ENCODE results near the gene HAPLN3.

HAPLN3 gene

GRCh38 chr15:88894348-88894818 lies 961 bp downstream of the HAPLN3 start:
- no peak for DNase-seq (ENCODE audit: low spot score)

DNA sequence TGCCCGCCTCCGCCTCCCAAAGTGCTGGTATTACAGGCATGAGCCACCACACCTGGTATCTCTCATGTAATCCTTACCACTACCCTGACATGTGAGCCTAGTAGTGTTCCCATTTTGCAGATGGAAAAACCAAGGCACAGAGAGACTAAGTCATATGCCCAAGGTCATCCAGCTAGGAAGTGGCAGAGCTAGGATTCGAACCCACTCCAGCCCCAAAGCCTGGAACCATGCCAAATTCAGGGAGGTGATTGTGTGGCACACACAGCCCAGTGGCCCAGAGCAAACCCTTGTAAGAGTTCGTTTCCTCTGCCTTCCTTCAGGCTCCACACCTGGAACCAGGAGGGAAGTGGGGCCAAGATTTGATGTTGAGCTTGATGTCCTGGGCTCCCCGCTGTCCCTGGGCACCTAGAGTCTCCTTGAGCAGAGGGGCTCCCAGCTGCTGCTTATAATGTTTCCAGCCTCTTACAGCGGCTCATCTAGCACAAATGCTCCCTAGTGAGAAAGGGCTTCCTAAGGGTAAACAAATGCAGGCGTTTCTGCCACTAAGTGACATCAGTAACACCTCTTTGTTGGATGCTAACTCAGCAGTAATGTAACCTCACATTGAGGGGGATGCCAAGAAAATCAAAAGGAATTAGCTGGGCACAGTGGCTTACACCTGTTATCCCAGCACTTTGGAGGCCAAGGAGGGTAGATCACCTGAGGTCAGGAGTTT lies 3.6 kb downstream of the HAPLN3 start:
- no peak for DNase-seq (ENCODE audit: low spot score)

- no peak for DNase-seq (ENCODE audit: low spot score)
These were observed 4.8 kb downstream of the HAPLN3 start for GRCh38 chr15:88890495-88890894.

DNA sequence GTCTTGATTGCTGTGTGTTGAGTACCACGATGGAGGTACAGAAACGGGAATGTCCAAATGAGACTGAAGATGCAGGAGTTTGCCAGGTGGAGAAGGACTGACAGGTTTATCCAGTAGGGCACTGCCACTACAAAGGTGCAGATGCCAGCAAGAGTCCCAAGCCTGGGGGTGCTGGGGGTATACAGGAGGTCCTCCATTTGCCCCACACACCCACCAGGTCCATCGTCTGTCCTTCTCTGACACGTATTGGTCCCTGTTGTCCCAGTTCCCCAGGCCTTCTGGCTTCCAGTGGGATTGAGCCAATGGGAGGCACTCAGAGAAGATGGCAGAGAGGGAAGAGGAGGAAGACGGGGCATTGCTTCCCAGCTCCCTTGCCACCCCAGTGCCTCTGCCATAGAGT lies 6.6 kb downstream of the HAPLN3 start:
- no peak for DNase-seq (ENCODE audit: low spot score)

DNA sequence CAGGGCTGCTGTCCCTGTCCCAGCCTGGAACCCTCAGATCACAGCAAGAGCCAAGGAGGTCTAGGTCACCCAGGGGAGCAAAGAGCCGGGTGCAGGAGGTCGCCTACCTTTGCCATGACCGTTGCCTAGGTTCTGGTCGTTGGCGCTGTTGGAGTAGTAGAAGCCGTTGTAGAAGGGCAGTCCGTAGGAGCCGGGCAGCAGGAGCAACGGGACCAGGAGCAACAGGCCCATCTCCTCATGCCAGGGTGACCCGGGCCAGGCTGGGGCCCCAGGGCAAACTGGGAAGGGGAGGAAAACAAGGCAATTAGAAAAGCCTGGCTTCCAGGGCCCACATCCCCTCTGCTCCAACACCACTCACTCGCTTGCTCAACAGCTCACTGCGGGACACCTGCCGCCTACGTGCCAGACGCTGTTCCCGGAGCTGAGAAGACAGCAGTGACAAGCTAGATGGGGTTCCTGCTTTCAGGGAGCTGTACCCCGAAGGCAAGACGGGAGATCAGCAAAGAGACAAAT lies 8.2 kb downstream of the HAPLN3 start:
- no peak for DNase-seq (ENCODE audit: low spot score)

DNA sequence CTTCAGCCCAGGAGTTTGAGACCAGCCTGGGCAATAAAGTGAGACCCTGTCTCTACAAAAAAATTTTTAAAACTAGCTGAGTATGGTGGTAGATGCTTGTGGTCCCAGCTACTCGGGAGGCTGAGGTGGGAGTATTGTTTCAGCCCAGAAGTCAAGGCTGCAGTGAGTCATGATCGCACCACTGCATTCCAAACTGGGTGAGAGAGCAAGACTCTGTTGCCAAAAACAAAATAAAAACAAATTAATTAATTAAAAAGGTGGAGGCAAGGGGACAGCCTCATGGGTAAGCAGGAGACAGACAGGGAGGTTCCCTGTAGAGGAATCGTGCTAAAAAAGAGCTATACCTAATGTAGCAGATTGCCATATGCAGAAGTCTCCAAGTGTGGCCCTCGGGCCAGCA lies 12.6 kb downstream of the HAPLN3 start:
- no peak for DNase-seq (ENCODE audit: low spot score)

DNA sequence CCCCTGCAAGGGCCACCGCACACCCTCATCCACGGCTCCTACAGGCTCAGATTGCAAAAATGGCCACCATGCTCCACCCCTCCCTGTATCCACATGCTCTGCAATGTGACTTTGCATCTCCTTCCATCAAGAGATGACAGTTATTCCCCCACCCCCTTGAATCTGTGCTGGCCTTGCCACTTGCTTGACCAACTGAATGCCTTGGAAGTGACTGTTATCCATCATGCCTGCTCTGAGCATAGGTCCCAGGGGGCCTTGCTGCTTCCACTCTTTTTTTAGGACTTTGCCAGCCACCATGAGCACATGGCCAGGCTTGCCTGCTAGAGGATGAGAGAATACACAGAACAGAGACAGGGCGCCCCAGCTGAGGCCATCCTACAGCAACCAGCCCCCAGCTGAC lies 13.6 kb downstream of the HAPLN3 start:
- no peak for DNase-seq (ENCODE audit: low spot score)

DNA sequence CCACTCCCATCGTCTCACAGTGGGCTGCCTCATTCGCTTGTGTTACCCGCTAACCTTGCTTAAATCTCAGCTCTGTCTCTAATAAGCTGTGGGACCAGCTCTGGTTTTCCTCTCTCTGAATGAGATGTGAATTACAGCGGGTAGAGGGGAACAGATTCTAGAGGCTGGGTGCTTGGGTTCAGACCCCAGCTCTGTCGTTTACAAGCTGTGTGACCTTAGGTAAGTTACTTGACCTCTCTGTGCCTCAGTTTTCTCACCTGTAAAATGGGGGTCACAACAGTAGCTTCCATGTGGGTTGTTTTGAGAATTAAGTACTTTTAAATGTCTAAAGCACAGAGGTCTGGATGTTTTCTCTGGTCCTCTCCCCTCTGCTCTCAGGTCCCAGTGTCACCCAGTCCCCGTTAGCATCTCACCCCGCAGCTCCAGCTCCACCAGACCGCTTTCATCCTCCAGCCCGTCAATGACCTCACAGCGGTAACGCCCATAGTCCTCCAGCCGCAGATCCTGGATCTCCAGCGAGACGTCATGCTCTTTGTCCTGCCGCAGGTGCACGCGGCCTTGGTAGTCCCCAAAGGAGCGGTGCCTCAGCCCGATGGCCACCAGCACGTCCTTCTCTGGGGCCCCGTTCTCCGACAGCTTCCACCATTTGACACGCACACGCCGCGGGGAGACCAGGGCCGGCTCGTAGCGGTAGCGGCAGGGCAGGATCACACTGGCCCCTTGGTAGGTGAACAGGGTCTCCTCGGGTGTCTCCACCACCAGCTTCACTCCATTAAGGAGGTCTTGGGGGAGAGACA lies 14.2 kb downstream of the HAPLN3 start:
- DNase-seq (ENCODE audit: low spot score): no peak

DNA sequence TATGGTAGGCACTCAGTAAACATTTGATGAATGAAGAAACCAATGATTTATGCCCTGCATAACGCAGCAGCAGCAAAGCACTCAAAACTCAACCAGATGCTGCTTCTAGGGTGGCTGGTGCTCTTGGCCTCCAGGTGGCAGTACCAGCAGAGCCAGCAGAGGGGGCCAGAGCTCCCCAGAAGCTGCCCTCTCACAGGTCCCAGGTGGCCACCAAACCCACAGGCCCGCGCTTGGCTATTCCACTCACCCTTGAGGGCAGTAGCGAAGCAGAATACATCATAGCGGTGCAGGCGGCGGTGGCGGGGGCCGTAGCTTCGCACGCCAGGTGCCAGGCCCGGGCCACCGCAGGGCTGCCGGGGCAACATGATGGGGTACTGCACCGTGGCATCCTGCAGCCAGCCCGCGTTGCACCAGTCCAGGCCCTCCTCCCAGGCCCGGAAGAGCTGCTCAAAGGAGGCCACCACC lies 16.6 kb downstream of the HAPLN3 start:
- no peak for DNase-seq (ENCODE audit: low spot score)

- no peak for DNase-seq (ENCODE audit: low spot score)
These were observed 17.4 kb downstream of the HAPLN3 start for GRCh38 chr15:88877906-88878305.

- no peak for DNase-seq (ENCODE audit: low spot score)
These were observed 17.9 kb downstream of the HAPLN3 start for GRCh38 chr15:88877415-88877814.

- no peak for DNase-seq (ENCODE audit: low spot score)
These were observed 18.8 kb downstream of the HAPLN3 start for GRCh38 chr15:88876573-88876972.

DNA sequence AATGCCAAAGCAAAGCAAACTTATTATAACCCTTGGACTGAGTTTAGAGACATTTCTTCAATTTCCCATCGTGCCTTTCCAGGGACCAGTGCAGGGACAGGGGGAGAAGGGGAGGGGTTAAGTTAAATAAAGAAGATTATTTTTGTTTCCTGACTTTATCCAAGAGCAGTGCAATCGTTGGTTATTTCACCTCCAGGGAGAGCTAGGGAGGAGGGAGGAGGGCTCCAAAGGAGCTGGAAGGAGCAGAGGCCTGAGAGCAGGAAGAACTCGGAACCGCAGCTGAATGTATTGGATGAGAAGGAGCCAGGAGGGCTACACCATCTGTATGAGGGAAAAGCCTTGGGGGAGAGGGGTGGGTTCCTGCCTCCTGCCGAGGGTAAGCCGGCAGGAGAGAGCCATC lies 20.7 kb downstream of the HAPLN3 start:
- DNase-seq (ENCODE audit: low spot score): no peak

DNA sequence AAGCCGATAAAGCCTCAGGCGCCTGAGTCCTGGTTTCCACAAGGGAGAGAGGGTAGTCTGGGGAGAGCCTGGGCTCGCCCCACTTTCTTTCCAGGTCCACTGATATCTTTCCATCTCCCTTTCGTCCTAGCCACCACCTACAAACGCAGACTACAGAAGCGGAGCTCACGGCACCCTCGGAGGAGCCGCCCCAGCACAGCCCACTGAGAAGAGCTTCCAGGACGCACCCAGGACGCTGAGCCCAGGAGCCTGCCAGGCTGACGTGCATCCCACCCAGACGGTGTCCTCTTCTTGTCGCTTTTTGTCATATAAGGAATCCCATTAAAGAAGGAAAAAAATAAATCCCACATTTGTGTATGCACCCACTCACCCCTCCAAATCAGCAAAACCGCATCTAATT lies 21.1 kb downstream of the HAPLN3 start:
- no peak for DNase-seq (ENCODE audit: low spot score)

DNA sequence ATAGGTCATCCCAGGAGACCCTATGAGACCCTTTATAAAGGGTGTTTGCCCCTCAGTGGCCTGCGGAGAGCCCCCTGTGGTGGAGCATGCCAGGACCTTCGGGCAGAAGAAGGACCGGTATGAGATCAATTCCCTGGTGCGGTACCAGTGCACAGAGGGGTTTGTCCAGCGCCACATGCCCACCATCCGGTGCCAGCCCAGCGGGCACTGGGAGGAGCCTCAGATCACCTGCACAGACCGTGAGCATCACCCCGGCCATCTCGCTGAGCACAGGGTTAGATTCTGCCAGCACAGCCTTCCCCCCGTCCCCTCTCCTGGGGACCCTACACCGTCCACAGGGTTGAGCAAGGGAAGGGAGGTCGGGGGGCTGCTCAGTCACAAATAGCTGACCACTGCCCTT lies 21.6 kb downstream of the HAPLN3 start:
- DNase-seq (ENCODE audit: low spot score): no peak

- DNase-seq (ENCODE audit: low spot score): no peak
These were observed 22.6 kb downstream of the HAPLN3 start for GRCh38 chr15:88872706-88873105.

DNA sequence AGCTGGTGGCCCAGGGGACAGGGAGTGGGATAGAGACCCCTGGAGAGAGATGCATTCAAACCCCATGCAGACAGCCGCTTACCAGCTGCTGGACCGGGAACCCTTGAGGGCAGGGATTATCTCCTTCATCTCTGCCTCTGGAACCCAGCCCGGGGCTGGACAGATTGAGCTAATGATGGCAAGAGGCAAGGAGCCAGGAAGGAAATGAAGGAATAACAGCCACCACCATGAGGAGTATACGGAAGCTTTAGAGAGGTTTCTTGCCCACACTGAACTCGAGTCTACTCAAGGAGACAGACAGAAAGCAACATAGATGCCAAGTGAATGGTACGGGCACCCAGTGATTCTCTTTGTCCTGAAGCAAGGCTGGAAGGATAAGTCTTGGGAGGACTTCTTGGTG lies 23.2 kb downstream of the HAPLN3 start:
- no peak for DNase-seq (ENCODE audit: low spot score)

- DNase-seq (ENCODE audit: low spot score): no peak
These were observed 24.0 kb downstream of the HAPLN3 start for GRCh38 chr15:88871313-88871712.

GRCh38 chr15:88866295-88866881 lies 29.0 kb downstream of the HAPLN3 start:
- DNase-seq (ENCODE audit: low spot score): no peak

GRCh38 chr15:88865498-88866099 lies 29.7 kb downstream of the HAPLN3 start:
- no peak for DNase-seq (ENCODE audit: low spot score)

GRCh38 chr15:88864861-88865497 lies 30.4 kb downstream of the HAPLN3 start:
- no peak for DNase-seq (ENCODE audit: low spot score)

GRCh38 chr15:88863412-88863811 lies 31.9 kb downstream of the HAPLN3 start:
- no peak for DNase-seq (ENCODE audit: low spot score)

Data from hematopoietic multipotent progenitor cell treated with erythropoietin and hydrocortisone succinate and interleukin-3 and kit ligand, for 17 days (in vitro differentiated cells).